Measurements from ENCODE around the gene TMEM63B. TPM values are rescaled to one million over a fixed set of nuclear protein-coding genes. Genes with fewer than 3 reads are reported as not detected.
A peak's percentile ranks its signal among the peaks of the same experiment; 100 is the strongest.

TMEM63B gene
- total RNA-seq, 4 donors from 2014 or later = 17.0 to 23.4 (median 20.6) TPM

- ATAC-seq (ENCODE audit: low FRiP score) (no peak), DNase-seq (ENCODE audit: low spot score) (no peak)
- TF ChIP-seq CTCF (IDR thresholded peaks at IDR 0.05) = no peak
Observed at GRCh38 chr6:44120692-44121443, 6.5 kb upstream of the TMEM63B start.

- ATAC-seq (ENCODE audit: low FRiP score) (no peak), DNase-seq (ENCODE audit: low spot score) (no peak)
- TF ChIP-seq CTCF (IDR thresholded peaks at IDR 0.05) = no peak
Observed at GRCh38 chr6:44122801-44123200, 4.6 kb upstream of the TMEM63B start.

- DNase-seq (ENCODE audit: low spot score) = no peak
- no peak for TF ChIP-seq CTCF (IDR thresholded peaks at IDR 0.05)
- no peak for ATAC-seq (ENCODE audit: low FRiP score)
Observed at GRCh38 chr6:44123544-44123943, 3.8 kb upstream of the TMEM63B start.

GRCh38 chr6:44126320-44127149, 819 bp upstream of the TMEM63B start:
- peak; percentile 43 for DNase-seq (ENCODE audit: low spot score)
- ATAC-seq (ENCODE audit: low FRiP score) = peak; percentile 90
- TF ChIP-seq CTCF (IDR thresholded peaks at IDR 0.05) = no peak

GRCh38 chr6:44128020-44128917, 915 bp downstream of the TMEM63B start:
- DNase-seq (ENCODE audit: low spot score) (peak; percentile 50), ATAC-seq (ENCODE audit: low FRiP score) (no peak)
- TF ChIP-seq CTCF (IDR thresholded peaks at IDR 0.05) = no peak

- TF ChIP-seq CTCF (IDR thresholded peaks at IDR 0.05) = no peak
- ATAC-seq (ENCODE audit: low FRiP score) = no peak
- no peak for DNase-seq (ENCODE audit: low spot score)
Observed at GRCh38 chr6:44129841-44130322, 2.5 kb downstream of the TMEM63B start.
